K562 (cell line): Measurements from ENCODE around the gene BBOX1. TPM values are rescaled to one million over a fixed set of nuclear protein-coding genes. Genes with fewer than 3 reads are reported as not detected.

ENCODE experiments used
- ATAC-seq: fragments of 200-7000 bp; cut with Tn5 transposase; 3 replicates; pipeline ENCODE4 v1.9.1; 2020; ENCODE audit warnings: moderate library complexity
- BruUV-seq: library from RNA; stranded (reverse); fragments of 400-500 nt; replicated peaks from 2 replicates; lab custom pipeline; 2021; lab: Mats Ljungman, UMichigan
- CTCF ChIA-PET: fragments of 300-600 bp; formaldehyde crosslinking; extraction: SDS; loops from one replicate; lab custom pipeline; 2021; ENCODE audit warnings: low intra/inter-chr PET ratio; lab: Yijun Ruan, JAX
- POLR2A ChIA-PET: fragments of 300-600, 350-650 bp; sonication (Branson Sonifier 250); formaldehyde crosslinking; extraction: SDS; loops from one replicate; lab custom pipeline; 2021; ENCODE audit warnings: antibody characterized with exemption, inconsistent platforms; lab: Yijun Ruan, JAX
- DNase-seq, 4 experiments: peaks; one replicate each; pipeline versions ENCODE4 v3.0.0 to v3.0.0-alpha.2; 2011 to 2018; ENCODE audit warnings: low spot score in 3 of 4, mixed read lengths in 3 of 4; ENCODE audit errors: extremely low read depth in 1 of 4
- FAIRE-seq: peaks from 2 replicates; lab custom pipeline; 2011; peaks lifted over from hg19 to GRCh38; lab: Jason Lieb, UNC
- H2AFZ ChIP-seq: 2 replicates; pipeline ENCODE4 v1.6.0; 2011; ENCODE audit warnings: low read depth, low read length, control low read depth, inconsistent platforms
- H3K27ac ChIP-seq: fragments of 200-600 bp; 3 replicates; pipeline ENCODE4 v1.8.0; 2011; ENCODE audit warnings: low read depth, mild to moderate bottlenecking, control low read depth, inconsistent platforms, low read length, moderate library complexity, mixed read lengths; ENCODE audit errors: extremely low read depth
- H3K27me3 ChIP-seq, 2 experiments: fragments of 300-600 bp in 1 of 2; 2 replicates in 1 of 2; 3 replicates in 1 of 2; pipeline versions ENCODE4 v1.6.0 to v1.8.0; 2011; ENCODE audit warnings: inconsistent platforms in 2 of 2, low read length in 2 of 2, mild to moderate bottlenecking in 1 of 2, mixed read lengths in 1 of 2, moderate library complexity in 1 of 2; ENCODE audit not compliant: control insufficient read depth in 2 of 2, insufficient read depth in 2 of 2
- H3K36me3 ChIP-seq: fragments of 300-600 bp; 3 replicates; pipeline ENCODE4 v1.8.0; 2011; ENCODE audit warnings: mild to moderate bottlenecking, low read length, inconsistent platforms; ENCODE audit not compliant: control insufficient read depth, insufficient read depth
- H3K4me1 ChIP-seq, 2 experiments: fragments of 200-600 bp in 1 of 2; replicated peaks in 1 of 2; 2 replicates in 1 of 2; 3 replicates in 1 of 2; pipeline versions ENCODE4 v1.5.1 to v1.8.0; 2011; ENCODE audit warnings: inconsistent platforms in 2 of 2, low read length in 2 of 2, mild to moderate bottlenecking in 1 of 2, mixed read lengths in 1 of 2, moderate library complexity in 1 of 2; ENCODE audit not compliant: control insufficient read depth in 2 of 2, insufficient read depth in 2 of 2
- H3K4me2 ChIP-seq: 2 replicates; pipeline ENCODE4 v1.6.1; 2011; ENCODE audit warnings: low read length, control low read depth, inconsistent platforms, mixed read lengths; ENCODE audit not compliant: insufficient read depth
- H3K4me3 ChIP-seq: fragments of 200-600 bp; sonication (generic), shearing (Covaris generic); 2 replicates; pipeline ENCODE4 v1.5.1; 2016; ENCODE audit warnings: control low read depth, inconsistent platforms
- H3K79me2 ChIP-seq: fragments of 200-600 bp; 3 replicates; pipeline ENCODE4 v1.8.0; 2011; ENCODE audit warnings: low read length, inconsistent platforms; ENCODE audit not compliant: control insufficient read depth, insufficient read depth
- H3K9ac ChIP-seq, 2 experiments: 2 replicates each; pipeline versions ENCODE4 v1.6.0 to v1.6.1; 2011; ENCODE audit warnings: low read depth in 2 of 2, low read length in 2 of 2, control low read depth in 1 of 2, inconsistent platforms in 1 of 2, mild to moderate bottlenecking in 1 of 2, mixed read lengths in 1 of 2; ENCODE audit not compliant: insufficient read depth in 1 of 2
- H3K9me1 ChIP-seq: one replicate; pipeline ENCODE4 v1.6.0; 2011; ENCODE audit warnings: inconsistent platforms, mild to moderate bottlenecking, low read length, moderate library complexity; ENCODE audit not compliant: control insufficient read depth, insufficient read depth
- H3K9me3 ChIP-seq: replicated peaks from 2 replicates; pipeline ENCODE4 v1.5.1; 2011; ENCODE audit warnings: low read depth, low read length, inconsistent platforms; ENCODE audit not compliant: control insufficient read depth, insufficient read depth
- H4K20me1 ChIP-seq: replicated peaks from 2 replicates; pipeline ENCODE4 v1.6.1; 2011; ENCODE audit warnings: low read length, inconsistent platforms, mixed read lengths; ENCODE audit not compliant: control insufficient read depth, insufficient read depth
- CREB1 ChIP-seq, 2 experiments: sonication (generic) in 1 of 2; formaldehyde crosslinking in 1 of 2; IDR thresholded peaks; 2 replicates each; pipeline versions ENCODE4 v1.6.1 to v1.8.0; 2012 to 2022; ENCODE audit warnings: inconsistent platforms in 1 of 2, mild to moderate bottlenecking in 1 of 2, missing genetic modification reagents in 1 of 2, moderate library complexity in 1 of 2
- CTCFL ChIP-seq: IDR thresholded peaks from 2 replicates; pipeline ENCODE4 v1.6.1; 2011; ENCODE audit warnings: borderline replicate concordance, low read depth, mild to moderate bottlenecking, moderate library complexity, low read length; ENCODE audit not compliant: insufficient read depth, poor library complexity, severe bottlenecking
- DPF2 ChIP-seq: fragments of 450-650 bp; IDR thresholded peaks from 2 replicates; pipeline ENCODE4 v1.6.1; 2016
- EZH2 ChIP-seq: IDR thresholded peaks from 2 replicates; pipeline ENCODE4 v1.6.1; 2012; ENCODE audit warnings: low read depth, mild to moderate bottlenecking, inconsistent platforms, low read length, borderline replicate concordance
- PBX2 ChIP-seq, 2 experiments: IDR thresholded peaks in 1 of 2; conservative IDR thresholded peaks in 1 of 2; 2 replicates each; pipeline ENCODE4 v1.6.1; 2016; ENCODE audit warnings: low read depth in 2 of 2, mild to moderate bottlenecking in 1 of 2, missing compliant biosample characterization in 1 of 2, missing genetic modification characterization in 1 of 2, moderate library complexity in 1 of 2
- SLC30A9 ChIP-seq: fragments of 250-450 bp; sonication (Bioruptor Pico); IDR thresholded peaks from 2 replicates; pipeline ENCODE4 v1.8.0; 2022; ENCODE audit warnings: mild to moderate bottlenecking, moderate library complexity
- TCF7L2 ChIP-seq: fragments of 150-350 bp; IDR thresholded peaks from 2 replicates; pipeline ENCODE4 v1.6.1; 2016; ENCODE audit warnings: low read depth, mild to moderate bottlenecking, low read length, moderate library complexity
- ZBED1 ChIP-seq: IDR thresholded peaks from 2 replicates; pipeline ENCODE4 v1.6.1; 2014
- ZBTB33 ChIP-seq: sonication (generic); formaldehyde crosslinking; IDR thresholded peaks from 2 replicates; pipeline ENCODE4 v1.8.1; 2023; ENCODE audit warnings: mild to moderate bottlenecking, missing genetic modification reagents
- ZNF280B ChIP-seq: fragments of 250-450 bp; sonication (Bioruptor Pico); IDR thresholded peaks from 2 replicates; pipeline ENCODE4 v1.5.1; 2021; ENCODE audit warnings: mild to moderate bottlenecking
- WGBS: fragments of 100-300 bp; shearing (Covaris generic); methylation state at CpG from one replicate; pipeline ENCODE4 v1.1.6; 2016; ENCODE audit warnings: low coverage, mixed read lengths; ENCODE audit not compliant: insufficient coverage; ENCODE audit errors: missing lambda C conversion rate; 5-methylcytosine and 5-hydroxymethylcytosine counted together
- in situ Hi-C: fragments of 300-500 bp; cut with MboI; formaldehyde crosslinking; loops from 4 replicates; pipeline ENCODE4 v1.15.0; 2018; ENCODE audit warnings: inconsistent platforms, mixed read lengths
- intact Hi-C: fragments of 100-400 bp; cut with micrococcal nuclease; formaldehyde crosslinking; loops from 2 replicates; pipeline ENCODE4 v1.14.2; 2022
- polyA plus RNA-seq, 8 experiments: library from polyadenylated mRNA; depleted of rRNA in 4 of 8; stranded (reverse) in 5 of 8; unstranded in 3 of 8; fragments of >200 nt; fragmentation: Nextera tagmentation in 2 of 8; fragmentation: Illumina TruSeq in 1 of 8; extraction: Ambion mirVana in 2 of 8; extraction: Trizol in 1 of 8; gene quantifications; 2 replicates each; pipeline versions ENCODE4 v1.2.1 to v1.2.3, GENCODE V29; 2011 to 2014; ENCODE audit warnings: inconsistent platforms in 1 of 8, missing spikeins in 1 of 8
- total RNA-seq, 7 experiments: library from RNA; depleted of rRNA in 6 of 7; stranded (reverse); fragments of >200 nt in 6 of 7; fragmentation: Illumina TruSeq in 2 of 7; extraction: Trizol in 2 of 7; gene quantifications; 2 replicates each; pipeline versions ENCODE4 v1.2.1 to v1.2.3, GENCODE V29; 2011 to 2021; ENCODE audit warnings: low replicate concordance in 1 of 7
- TF ChIP-seq, protein P1 (sequence below): fragments of 450-650 bp; IDR thresholded peaks from 2 replicates; pipeline ENCODE4 v1.6.1; 2016; ENCODE audit warnings: borderline replicate concordance

The BBOX1 gene
- total and polyA plus RNA-seq, 9 of the 15 experiments (the other 6 are each of a cell fraction or from before 2014, with no cell fraction given): not detected

DNA sequence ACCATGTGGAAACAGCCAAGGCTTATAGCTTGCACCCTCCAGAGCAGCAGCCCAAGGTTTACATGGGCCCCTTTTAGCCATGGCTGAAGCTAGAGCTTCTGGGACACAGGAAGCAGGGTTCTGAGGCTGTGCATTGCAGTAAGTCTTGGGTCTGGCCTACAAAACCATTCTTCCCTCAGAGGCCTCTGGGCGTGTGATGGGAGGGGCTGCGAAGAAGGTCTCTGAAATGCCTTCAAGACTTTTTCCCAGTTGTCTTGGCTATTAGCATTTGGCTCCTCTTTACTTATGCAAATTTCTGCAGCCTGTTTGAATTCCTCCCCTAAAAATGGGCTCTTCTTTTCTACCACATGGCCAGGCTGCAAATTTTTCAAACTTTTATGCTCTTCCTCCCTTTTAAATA is 109.5 kb downstream of the BBOX1 start:
- Histone ChIP-seq H3K4me1 (no peaks in the 10 kb centered on the region), H3K9me1 (no peaks in the 10 kb centered on the region), H3K4me2 (no peak overlapping the region), H3K27me3 (no peaks in the 10 kb centered on the region), H3K79me2 (no peaks in the 10 kb centered on the region), H3K27ac (no peak overlapping the region), H3K36me3 (no peaks in the 10 kb centered on the region), H2AFZ (no peak overlapping the region), H3K9me3 (no peaks in the 10 kb centered on the region), H3K4me3 (no peak overlapping the region), H4K20me1 (no peaks in the 10 kb centered on the region), H3K9ac (no peak overlapping the region)
- ChIA-PET POLR2A (no interaction called here), CTCF (no interaction called here)
- 0% methylated on average over 2 of the region's 2 CpGs for WGBS
- DNase-seq (no peak), ATAC-seq (no peak), FAIRE-seq (no peak)
- in situ Hi-C loops: no loop called here
- no TSS peak for BruUV-seq
- intact Hi-C loops: loop anchor here (10.0 kb wide), 1 partner anchor 625 kb away; no protein-coding TSS in a partner anchor
- TF ChIP-seq PBX2 (CRISPR knock-in tag; IDR thresholded peaks at IDR 0.05; ENCODE audit: low read depth): no peak
- no peak for TF ChIP-seq PBX2 (tag; conservative IDR thresholded peaks at IDR 0.05; ENCODE audit: low read depth)
- no peak for TF ChIP-seq CTCFL
- no peak for TF ChIP-seq ZBED1
- no peak for TF ChIP-seq ZBTB33
- TF ChIP-seq ZNF280B (CRISPR knock-in tag): no peak
- no peak for TF ChIP-seq TCF7L2
- TF ChIP-seq DPF2: no peak
- TF ChIP-seq SLC30A9 (CRISPR knock-in tag): no peak
- no peak for TF ChIP-seq EZH2
- no peak for TF ChIP-seq CREB1 (IDR thresholded peaks at IDR 0.05)
- TF ChIP-seq CREB1 (CRISPR knock-in tag; IDR thresholded peaks at IDR 0.05): no peak
- TF ChIP-seq, protein P1, sequence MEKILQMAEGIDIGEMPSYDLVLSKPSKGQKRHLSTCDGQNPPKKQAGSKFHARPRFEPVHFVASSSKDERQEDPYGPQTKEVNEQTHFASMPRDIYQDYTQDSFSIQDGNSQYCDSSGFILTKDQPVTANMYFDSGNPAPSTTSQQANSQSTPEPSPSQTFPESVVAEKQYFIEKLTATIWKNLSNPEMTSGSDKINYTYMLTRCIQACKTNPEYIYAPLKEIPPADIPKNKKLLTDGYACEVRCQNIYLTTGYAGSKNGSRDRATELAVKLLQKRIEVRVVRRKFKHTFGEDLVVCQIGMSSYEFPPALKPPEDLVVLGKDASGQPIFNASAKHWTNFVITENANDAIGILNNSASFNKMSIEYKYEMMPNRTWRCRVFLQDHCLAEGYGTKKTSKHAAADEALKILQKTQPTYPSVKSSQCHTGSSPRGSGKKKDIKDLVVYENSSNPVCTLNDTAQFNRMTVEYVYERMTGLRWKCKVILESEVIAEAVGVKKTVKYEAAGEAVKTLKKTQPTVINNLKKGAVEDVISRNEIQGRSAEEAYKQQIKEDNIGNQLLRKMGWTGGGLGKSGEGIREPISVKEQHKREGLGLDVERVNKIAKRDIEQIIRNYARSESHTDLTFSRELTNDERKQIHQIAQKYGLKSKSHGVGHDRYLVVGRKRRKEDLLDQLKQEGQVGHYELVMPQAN: no peak
